KOPT-K1 (cell line): Measurements from ENCODE around the gene SLC6A16.
"Not testable (repeated sequence)": the region's sequence is repeated elsewhere in the genome, so short reads cannot be mapped to it uniquely, and the experiment has no call there.

Experiments
- H3K27ac ChIP-seq: fragments of 200-600 bp; sonication (generic); 2 replicates; pipeline ENCODE4 v1.5.1; 2016; ENCODE audit warnings: antibody characterized with exemption, mild to moderate bottlenecking, low read depth, low read length; ENCODE audit not compliant: poor library complexity, severe bottlenecking
- H3K36me3 ChIP-seq: fragments of 200-600 bp; sonication (generic); 2 replicates; pipeline ENCODE4 v1.5.1; 2017; ENCODE audit warnings: antibody characterized with exemption, mild to moderate bottlenecking, low read length, moderate library complexity; ENCODE audit not compliant: insufficient read depth
- H3K9me3 ChIP-seq: fragments of 200-600 bp; sonication (generic); 2 replicates; pipeline ENCODE4 v1.5.1; 2017; ENCODE audit warnings: antibody characterized with exemption, low read length, mild to moderate bottlenecking; ENCODE audit not compliant: insufficient read depth, poor library complexity, severe bottlenecking

The SLC6A16 gene

GRCh38 chr19:49324801-49325576, at the start of gene SLC6A16:
SLC6A16 (minus strand) TSS chr19:49325191; CDS start chr19:49311347, 13,844 bp downstream.
- no peaks in the 10 kb centered on the region for H3K9me3 ChIP-seq

GRCh38 chr19:49373174-49373573, 48.2 kb upstream of the SLC6A16 start:
- H3K36me3 ChIP-seq, H3K27ac ChIP-seq: not testable (repeated sequence)
- peaks cover 19% of the 10 kb centered on the region for H3K9me3 ChIP-seq

More at GRCh38 chr19:49324801-49325576, at the start of gene SLC6A16:
- Histone ChIP-seq H3K36me3 (no peaks in the 10 kb centered on the region), H3K27ac (no peak within 1 kb of the TSS)

- no peaks in the 10 kb centered on the region for H3K36me3 ChIP-seq
These were observed 46.2 kb upstream of the SLC6A16 start for GRCh38 chr19:49371184-49371583.

GRCh38 chr19:49368711-49369358, 43.8 kb upstream of the SLC6A16 start:
- no peaks in the 10 kb centered on the region for H3K36me3 ChIP-seq
- H3K9me3 ChIP-seq = peaks cover 19% of the 10 kb centered on the region
- no peak overlapping the region for H3K27ac ChIP-seq

More at GRCh38 chr19:49371184-49371583, 46.2 kb upstream of the SLC6A16 start:
- Histone ChIP-seq H3K9me3 (peaks cover 19% of the 10 kb centered on the region), H3K27ac (no peak overlapping the region)

- H3K27ac ChIP-seq = no peak overlapping the region
- peaks cover 19% of the 10 kb centered on the region for H3K9me3 ChIP-seq
- H3K36me3 ChIP-seq = no peaks in the 10 kb centered on the region
These were observed 41.1 kb upstream of the SLC6A16 start for GRCh38 chr19:49366110-49366509.

- H3K36me3 ChIP-seq = no peaks in the 10 kb centered on the region
- H3K9me3 ChIP-seq = peaks cover 7% of the 10 kb centered on the region
- no peak overlapping the region for H3K27ac ChIP-seq
These were observed 39.2 kb upstream of the SLC6A16 start for GRCh38 chr19:49364083-49364737.

- Histone ChIP-seq H3K9me3 (no peaks in the 10 kb centered on the region), H3K27ac (no peak within 1 kb of the TSS), H3K36me3 (no peaks in the 10 kb centered on the region)
These were observed 38.5 kb upstream of the SLC6A16 start, which contains the start of gene DKKL1 for GRCh38 chr19:49363268-49364082. DKKL1 (plus strand) TSS chr19:49363877; CDS start chr19:49363999, 122 bp downstream.

GRCh38 chr19:49362929-49363267, 37.9 kb upstream of the SLC6A16 start:
- Histone ChIP-seq H3K36me3 (no peaks in the 10 kb centered on the region), H3K27ac (no peak overlapping the region), H3K9me3 (no peaks in the 10 kb centered on the region)

GRCh38 chr19:49362048-49362928, 37.3 kb upstream of the SLC6A16 start, which contains the start of gene TEAD2:
TEAD2 (minus strand) TSS chr19:49362416; CDS start chr19:49360075, 2,341 bp downstream.
- Histone ChIP-seq H3K9me3 (no peaks in the 10 kb centered on the region), H3K27ac (no peak within 1 kb of the TSS), H3K36me3 (no peaks in the 10 kb centered on the region)

- H3K9me3 ChIP-seq = no peaks in the 10 kb centered on the region
- no peaks in the 10 kb centered on the region for H3K36me3 ChIP-seq
- no peak overlapping the region for H3K27ac ChIP-seq
These were observed 36.6 kb upstream of the SLC6A16 start for GRCh38 chr19:49361438-49362047.

GRCh38 chr19:49359851-49360820, 35.1 kb upstream of the SLC6A16 start:
- no peak overlapping the region for H3K27ac ChIP-seq
- no peaks in the 10 kb centered on the region for H3K36me3 ChIP-seq
- H3K9me3 ChIP-seq = no peaks in the 10 kb centered on the region

- Histone ChIP-seq H3K9me3 (no peaks in the 10 kb centered on the region), H3K27ac (no peak overlapping the region), H3K36me3 (no peaks in the 10 kb centered on the region)
These were observed 32.2 kb upstream of the SLC6A16 start for GRCh38 chr19:49357186-49357585.

GRCh38 chr19:49356382-49356781, 31.4 kb upstream of the SLC6A16 start:
- H3K27ac ChIP-seq = no peak overlapping the region

More at GRCh38 chr19:49356382-49356781, 31.4 kb upstream of the SLC6A16 start:
- Histone ChIP-seq H3K9me3 (no peaks in the 10 kb centered on the region), H3K36me3 (no peaks in the 10 kb centered on the region)
